ENCODE results near the gene C5. TPM values are rescaled to one million over a fixed set of nuclear protein-coding genes. Genes with fewer than 3 reads are reported as not detected.

Gene C5
- total RNA-seq, 1 donor from 2014 or later = 5.5 TPM

GRCh38 chr9:120917929-120918762, 131.9 kb downstream of the C5 start:
- DNase-seq (ENCODE audit: low spot score) = no peak
- Histone ChIP-seq H3K4me1 (no peaks in the 10 kb centered on the region), H2AFZ (replicated peaks) (no peak overlapping the region), H3K27ac (no peak overlapping the region), H3K4me3 (no peak overlapping the region), H3F3A (ENCODE audit: low read depth) (no peaks in the 10 kb centered on the region), H3K4me2 (no peak overlapping the region), H4K20me1 (ENCODE audit: low read depth) (no peaks in the 10 kb centered on the region), H3K36me3 (no peaks in the 10 kb centered on the region), H3K9me3 (ENCODE audit: low read depth) (no peaks in the 10 kb centered on the region), H3K27me3 (no peaks in the 10 kb centered on the region), H3K79me2 (ENCODE audit: low read depth) (no peaks in the 10 kb centered on the region), H3K9ac (no peak overlapping the region)
- H3K9me3 Mint-ChIP-seq = peaks cover 3% of the 10 kb centered on the region
- H3K27ac Mint-ChIP-seq = no peak overlapping the region
- peaks cover 3% of the 10 kb centered on the region for H3K27me3 Mint-ChIP-seq (ENCODE audit: insufficient read depth, low read depth)
- peaks cover 2% of the 10 kb centered on the region for H3K36me3 Mint-ChIP-seq
- no peak overlapping the region for H3K4me3 Mint-ChIP-seq
- TF ChIP-seq CTCF (IDR thresholded peaks at IDR 0.05) (no peak), EZH2phosphoT487 (IDR thresholded peaks at IDR 0.05) (no peak), EZH2 (IDR thresholded peaks at IDR 0.05) (no peak)
- H3K4me1 Mint-ChIP-seq = peaks cover 33% of the 10 kb centered on the region

GRCh38 chr9:120916991-120917880, 132.8 kb downstream of the C5 start:
- H3K4me1 Mint-ChIP-seq = peaks cover 33% of the 10 kb centered on the region
- TF ChIP-seq EZH2phosphoT487 (IDR thresholded peaks at IDR 0.05) = no peak
- TF ChIP-seq CTCF (IDR thresholded peaks at IDR 0.05) = no peak
- no peak for TF ChIP-seq EZH2 (IDR thresholded peaks at IDR 0.05)
- Histone ChIP-seq H3K36me3 (no peaks in the 10 kb centered on the region), H3K27ac (no peak overlapping the region), H2AFZ (replicated peaks) (no peak overlapping the region), H3K9me3 (ENCODE audit: low read depth) (no peaks in the 10 kb centered on the region), H3K4me2 (no peak overlapping the region), H3K27me3 (no peaks in the 10 kb centered on the region), H3K79me2 (ENCODE audit: low read depth) (no peaks in the 10 kb centered on the region), H3F3A (ENCODE audit: low read depth) (no peaks in the 10 kb centered on the region), H3K4me3 (no peak overlapping the region), H3K4me1 (no peaks in the 10 kb centered on the region), H4K20me1 (ENCODE audit: low read depth) (no peaks in the 10 kb centered on the region), H3K9ac (no peak overlapping the region)
- peaks cover 3% of the 10 kb centered on the region for H3K9me3 Mint-ChIP-seq
- DNase-seq (ENCODE audit: low spot score) = no peak
- H3K36me3 Mint-ChIP-seq = peaks cover 2% of the 10 kb centered on the region
- peak overlapping the region; percentile 30 for H3K27ac Mint-ChIP-seq
- no peak overlapping the region for H3K4me3 Mint-ChIP-seq
- peaks cover 3% of the 10 kb centered on the region for H3K27me3 Mint-ChIP-seq (ENCODE audit: insufficient read depth, low read depth)

- Histone ChIP-seq H3K27ac (no peak overlapping the region), H3F3A (ENCODE audit: low read depth) (no peaks in the 10 kb centered on the region), H3K4me3 (no peak overlapping the region), H3K9me3 (ENCODE audit: low read depth) (no peaks in the 10 kb centered on the region), H3K79me2 (ENCODE audit: low read depth) (no peaks in the 10 kb centered on the region), H3K4me1 (no peaks in the 10 kb centered on the region), H3K4me2 (no peak overlapping the region), H3K27me3 (no peaks in the 10 kb centered on the region), H2AFZ (replicated peaks) (no peak overlapping the region), H4K20me1 (ENCODE audit: low read depth) (no peaks in the 10 kb centered on the region), H3K36me3 (no peaks in the 10 kb centered on the region), H3K9ac (no peak overlapping the region)
- peaks cover 3% of the 10 kb centered on the region for H3K9me3 Mint-ChIP-seq
- peaks cover 27% of the 10 kb centered on the region for H3K4me1 Mint-ChIP-seq
- no peak for DNase-seq (ENCODE audit: low spot score)
- peaks cover 2% of the 10 kb centered on the region for H3K36me3 Mint-ChIP-seq
- H3K27ac Mint-ChIP-seq = peak overlapping the region; percentile 30
- no peak for TF ChIP-seq EZH2 (IDR thresholded peaks at IDR 0.05)
- TF ChIP-seq CTCF (IDR thresholded peaks at IDR 0.05) = no peak
- TF ChIP-seq EZH2phosphoT487 (IDR thresholded peaks at IDR 0.05) = no peak
- H3K4me3 Mint-ChIP-seq = no peak overlapping the region
- H3K27me3 Mint-ChIP-seq (ENCODE audit: insufficient read depth, low read depth) = peaks cover 3% of the 10 kb centered on the region
Observed at GRCh38 chr9:120916588-120916987, 133.5 kb downstream of the C5 start.
